Tibial nerve (tissue), 4 donors: ENCODE measurements around the gene CARD9. TPM values are rescaled to one million over a fixed set of nuclear protein-coding genes. Genes with fewer than 3 reads are reported as not detected.

Experiments
- DNase-seq, 2 donors: peaks; one replicate each; pipeline ENCODE4 v3.0.0-alpha.2; 2019; ENCODE audit warnings: low spot score in 2 of 2
- H3K27ac ChIP-seq, 4 donors: fragments of 200-600 bp; sonication (generic) in 3 of 4; one replicate each; pipeline ENCODE4 v1.5.1; 2017 to 2019; ENCODE audit warnings: mild to moderate bottlenecking in 1 of 4
- H3K27me3 ChIP-seq, 2 donors: fragments of 200-600 bp; sonication (generic) in 1 of 2; one replicate each; pipeline versions ENCODE4 v1.5.1 to v1.6.0; 2017 to 2019
- H3K36me3 ChIP-seq, 3 donors: fragments of 200-600 bp; sonication (generic); one replicate each; pipeline ENCODE4 v1.5.1; 2018 to 2019
- H3K4me1 ChIP-seq, 4 donors: fragments of 200-600 bp; sonication (generic) in 3 of 4; one replicate each; pipeline ENCODE4 v1.5.1; 2017 to 2019
- H3K4me3 ChIP-seq, 4 donors: fragments of 200-600 bp; sonication (generic) in 3 of 4; one replicate each; pipeline ENCODE4 v1.5.1; 2017 to 2019; ENCODE audit warnings: mild to moderate bottlenecking in 1 of 4, moderate library complexity in 1 of 4
- H3K9me3 ChIP-seq, 4 donors: fragments of 200-600 bp; sonication (generic) in 3 of 4; one replicate each; pipeline ENCODE4 v1.5.1; 2017 to 2019
- CTCF ChIP-seq, 5 experiments: fragments of 200-600 bp in 3 of 5; fragments of 450-650 bp in 2 of 5; sonication (generic) in 3 of 5; IDR thresholded peaks; one replicate each; pipeline ENCODE4 v1.5.1; 2016 to 2019; ENCODE audit warnings: antibody characterized with exemption in 5 of 5, mild to moderate bottlenecking in 3 of 5, moderate library complexity in 2 of 5
- EP300 ChIP-seq, 2 donors: sonication (generic); formaldehyde crosslinking; IDR thresholded peaks; one replicate each; pipeline ENCODE4 v1.6.1; 2017; ENCODE audit warnings: antibody characterized with exemption in 2 of 2, mild to moderate bottlenecking in 1 of 2
- POLR2A ChIP-seq, 2 donors: fragments of 450-650 bp; IDR thresholded peaks; one replicate each; pipeline ENCODE4 v1.6.1; 2017; ENCODE audit warnings: antibody characterized with exemption in 2 of 2, mild to moderate bottlenecking in 2 of 2, moderate library complexity in 2 of 2
- WGBS, 2 donors: methylation state at CpG; one replicate each; pipeline ENCODE4 v1.1.5; 2018; 5-methylcytosine and 5-hydroxymethylcytosine counted together
- total RNA-seq, 4 donors: library from RNA; depleted of rRNA; stranded (reverse); fragments of >200 nt; gene quantifications; one replicate each; pipeline ENCODE4 v1.1.0, GENCODE V29; 2016

CARD9 gene
- total RNA-seq, 4 donors from 2014 or later = 3.1 to 19.8 (median 3.1) TPM

- Histone ChIP-seq H3K4me1 (peaks cover 0 to 27% (median 23%) of the 10 kb centered on the region in 4 donors), H3K9me3 (no peaks in the 10 kb centered on the region), H3K4me3 (peak within 1 kb of the TSS; percentile 56 to 93 (median 82)), H3K36me3 (peaks cover 0 to 58% (median 2%) of the 10 kb centered on the region in 3 donors), H3K27me3 (no peaks in the 10 kb centered on the region), H3K27ac (peak within 1 kb of the TSS; percentile 45 to 80 (median 68))
- DNase-seq = peak; percentile 66 to 70
- TF ChIP-seq CTCF (IDR thresholded peaks at IDR 0.05) (peak; percentile 98 to 99 (median 98)), POLR2A (IDR thresholded peaks at IDR 0.05) (peak in 1 of 2 donors; percentile 27), EP300 (IDR thresholded peaks at IDR 0.05) (peak; percentile 19 to 51)
- WGBS, 2 donors = 1 to 10% methylated on average over 16 to 49 of the region's 71 CpGs
These were observed 26.8 kb upstream of the CARD9 start, which contains the start of gene SNAPC4 for GRCh38 chr9:136400038-136400834. Gene SNAPC4 (minus strand): TSS chr9:136400170. CDS start chr9:136398428, 1,742 bp downstream.

- 1 to 4% methylated on average over 21 to 62 of the region's 67 CpGs for WGBS, 2 donors
- H3K27me3 ChIP-seq = no peaks in the 10 kb centered on the region
- peaks cover 0 to 58% (median 11%) of the 10 kb centered on the region in 3 donors for H3K36me3 ChIP-seq
- peak overlapping the region in 3 of 4 donors; percentile 8 to 80 (median 76) for H3K27ac ChIP-seq
- DNase-seq = no peak
- H3K9me3 ChIP-seq = no peaks in the 10 kb centered on the region
- peak overlapping the region; percentile 56 to 93 (median 82) for H3K4me3 ChIP-seq
- peaks cover 0 to 27% (median 20%) of the 10 kb centered on the region in 4 donors for H3K4me1 ChIP-seq
- no peak for TF ChIP-seq EP300 (IDR thresholded peaks at IDR 0.05)
- TF ChIP-seq CTCF (IDR thresholded peaks at IDR 0.05) = no peak
- no peak for TF ChIP-seq POLR2A (IDR thresholded peaks at IDR 0.05)
These were observed 25.9 kb upstream of the CARD9 start for GRCh38 chr9:136399176-136400037.

- Histone ChIP-seq H3K27ac (peak overlapping the region in 1 of 4 donors; percentile 80), H3K4me1 (peaks cover 0 to 30% (median 18%) of the 10 kb centered on the region in 4 donors), H3K4me3 (no peak overlapping the region), H3K36me3 (peaks cover 0 to 58% (median 13%) of the 10 kb centered on the region in 3 donors), H3K27me3 (no peaks in the 10 kb centered on the region), H3K9me3 (no peaks in the 10 kb centered on the region)
- 90 to 97% methylated on average over 12 of the region's 12 CpGs for WGBS, 2 donors
- no peak for DNase-seq
- TF ChIP-seq POLR2A (IDR thresholded peaks at IDR 0.05) (no peak), CTCF (IDR thresholded peaks at IDR 0.05) (no peak), EP300 (IDR thresholded peaks at IDR 0.05) (no peak)
These were observed 24.8 kb upstream of the CARD9 start for GRCh38 chr9:136398286-136398685.

GRCh38 chr9:136397643-136398042 lies 24.2 kb upstream of the CARD9 start:
- TF ChIP-seq POLR2A (IDR thresholded peaks at IDR 0.05) (no peak), EP300 (IDR thresholded peaks at IDR 0.05) (no peak), CTCF (IDR thresholded peaks at IDR 0.05) (no peak)
- Histone ChIP-seq H3K9me3 (no peaks in the 10 kb centered on the region), H3K27me3 (no peaks in the 10 kb centered on the region), H3K4me3 (no peak overlapping the region), H3K27ac (no peak overlapping the region), H3K4me1 (peaks cover 0 to 36% (median 18%) of the 10 kb centered on the region in 4 donors), H3K36me3 (peaks cover 0 to 63% (median 13%) of the 10 kb centered on the region in 3 donors)
- no peak for DNase-seq
- WGBS, 2 donors = 71 to 85% methylated on average over 6 of the region's 6 CpGs
